ENCODE results near the gene BCAS3. TPM values are rescaled to one million over a fixed set of nuclear protein-coding genes. Genes with fewer than 3 reads are reported as not detected.

BCAS3 gene
- total and polyA plus RNA-seq, 2 donors (not counting 1 experiment from before 2014, with no cell fraction given): 13.9 to 73.4 TPM

DNA sequence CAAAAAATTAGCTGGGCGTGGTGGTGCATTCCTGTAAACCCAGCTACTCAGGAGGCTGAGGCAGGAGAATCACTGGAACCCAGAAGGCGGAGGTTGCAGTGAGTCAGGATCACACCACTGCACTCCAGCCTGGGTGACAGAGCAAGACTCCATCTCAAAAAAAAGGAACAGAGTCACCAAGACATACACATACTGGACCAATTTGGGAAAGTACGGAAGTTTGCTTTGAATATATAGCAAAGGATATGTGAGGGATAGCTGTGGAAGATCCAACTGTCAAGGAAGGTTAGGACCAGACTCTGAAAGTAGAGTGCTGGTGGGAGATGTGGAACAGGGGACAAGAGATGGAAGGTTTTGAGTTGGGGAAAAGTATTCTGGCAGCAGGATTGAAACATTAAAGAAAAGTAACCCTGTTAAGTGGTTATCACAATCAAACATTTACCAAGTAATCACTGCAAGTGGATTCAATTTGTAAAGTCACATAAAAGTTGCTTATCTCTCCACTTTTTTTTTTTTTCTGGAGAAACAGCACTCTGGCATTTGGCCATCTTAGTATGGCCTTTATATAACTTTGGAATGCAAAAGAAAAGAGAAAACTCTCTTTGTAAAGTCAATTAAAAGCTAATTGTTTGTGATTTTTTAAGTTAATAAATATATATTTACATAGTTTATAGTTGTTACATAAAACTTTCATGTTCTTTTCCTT, 462.6 kb downstream of the BCAS3 start:
- Histone ChIP-seq H3K9me3 (ENCODE audit: control extremely low read depth in 1 of 3, control insufficient read depth in 2 of 3, insufficient read depth in 1 of 3, low read length in 2 of 3) (no peaks in the 10 kb centered on the region), H3K36me3 (replicated peaks in 1 of 2; ENCODE audit: control extremely low read depth in 1 of 2, control insufficient read depth in 1 of 2, extremely low read depth in 1 of 2, insufficient read depth in 2 of 2, low read length in 1 of 2) (no peaks in the 10 kb centered on the region), H3K4me2 (replicated peaks; ENCODE audit: low read depth, low read length, poor library complexity, severe bottlenecking) (no peak overlapping the region), H4K20me1 (ENCODE audit: control insufficient read depth, insufficient read depth, low read length, poor library complexity, severe bottlenecking) (no peaks in the 10 kb centered on the region), H3K79me2 (ENCODE audit: control insufficient read depth, insufficient read depth, low read length) (no peaks in the 10 kb centered on the region), H3K4me3 (ENCODE audit: control extremely low read depth in 1 of 5, extremely low read depth in 1 of 5, insufficient read depth in 1 of 5, low read depth in 2 of 5, low read length in 4 of 5) (no peak overlapping the region), H3K27me3 (replicated peaks in 1 of 4; ENCODE audit: control extremely low read depth in 1 of 4, control insufficient read depth in 3 of 4, insufficient read depth in 4 of 4, low read length in 3 of 4) (no peaks in the 10 kb centered on the region), H3K9ac (ENCODE audit: low read length) (no peak overlapping the region), H3K4me1 (ENCODE audit: control insufficient read depth in 2 of 2, insufficient read depth in 2 of 2, low read length in 2 of 2) (peaks cover 25 to 35% of the 10 kb centered on the region in 2 donors), H3K27ac (ENCODE audit: low read length in 2 of 2) (no peak overlapping the region), H2AFZ (ENCODE audit: insufficient read depth, low read depth, low read length, poor library complexity, severe bottlenecking) (no peak overlapping the region)
- POLR2A ChIA-PET: no interaction called here
- intact Hi-C loops (cut with micrococcal nuclease): no loop called here
- Mint-ChIP-seq H3K27ac (no peak overlapping the region), H3K4me1 (peaks cover 35% of the 10 kb centered on the region), H3K4me3 (no peak overlapping the region), H3K27me3 (no peaks in the 10 kb centered on the region), H3K9me3 (ENCODE audit: insufficient read depth) (no peaks in the 10 kb centered on the region)
- CTCF ChIA-PET: interaction anchor here (0.6 kb wide), 1 partner anchor 40 kb away, joined by 4 read pairs; no protein-coding TSS in a partner anchor
- WGBS (ENCODE audit: insufficient coverage): 100% methylated on average over 1 of the region's 3 CpGs
- no peak for ATAC-seq (ENCODE audit: low read depth)
- no peak for DNase-seq
- TF ChIP-seq, protein P1, sequence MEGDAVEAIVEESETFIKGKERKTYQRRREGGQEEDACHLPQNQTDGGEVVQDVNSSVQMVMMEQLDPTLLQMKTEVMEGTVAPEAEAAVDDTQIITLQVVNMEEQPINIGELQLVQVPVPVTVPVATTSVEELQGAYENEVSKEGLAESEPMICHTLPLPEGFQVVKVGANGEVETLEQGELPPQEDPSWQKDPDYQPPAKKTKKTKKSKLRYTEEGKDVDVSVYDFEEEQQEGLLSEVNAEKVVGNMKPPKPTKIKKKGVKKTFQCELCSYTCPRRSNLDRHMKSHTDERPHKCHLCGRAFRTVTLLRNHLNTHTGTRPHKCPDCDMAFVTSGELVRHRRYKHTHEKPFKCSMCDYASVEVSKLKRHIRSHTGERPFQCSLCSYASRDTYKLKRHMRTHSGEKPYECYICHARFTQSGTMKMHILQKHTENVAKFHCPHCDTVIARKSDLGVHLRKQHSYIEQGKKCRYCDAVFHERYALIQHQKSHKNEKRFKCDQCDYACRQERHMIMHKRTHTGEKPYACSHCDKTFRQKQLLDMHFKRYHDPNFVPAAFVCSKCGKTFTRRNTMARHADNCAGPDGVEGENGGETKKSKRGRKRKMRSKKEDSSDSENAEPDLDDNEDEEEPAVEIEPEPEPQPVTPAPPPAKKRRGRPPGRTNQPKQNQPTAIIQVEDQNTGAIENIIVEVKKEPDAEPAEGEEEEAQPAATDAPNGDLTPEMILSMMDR (IDR thresholded peaks at IDR 0.05): no peak
- no peak for TF ChIP-seq EZH2 (IDR thresholded peaks at IDR 0.05; ENCODE audit: borderline replicate concordance, insufficient read depth, low read depth, low read length, poor library complexity, severe bottlenecking)

DNA sequence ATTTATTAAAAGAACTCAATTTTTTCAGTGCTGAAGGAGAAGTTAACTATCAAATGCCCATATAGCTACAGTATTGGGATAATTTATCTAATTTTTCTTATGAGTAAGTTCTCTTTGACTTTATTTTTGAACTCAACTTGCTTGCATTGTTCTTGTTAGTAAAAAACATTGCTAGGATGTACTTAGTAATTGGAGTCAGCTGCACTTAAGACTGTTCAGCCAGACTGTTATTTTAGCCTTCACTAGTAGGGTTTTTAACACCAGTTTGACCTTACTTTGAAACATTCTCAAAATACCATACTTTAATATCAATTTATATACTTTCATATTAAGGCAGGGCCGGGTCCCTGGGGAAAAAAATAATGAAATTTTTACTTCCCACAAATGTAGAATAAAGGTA, 465.4 kb downstream of the BCAS3 start:
- no peaks in the 10 kb centered on the region for H3K36me3 ChIP-seq (replicated peaks in 1 of 2; ENCODE audit: control extremely low read depth in 1 of 2, control insufficient read depth in 1 of 2, extremely low read depth in 1 of 2, insufficient read depth in 2 of 2, low read length in 1 of 2)
- no peaks in the 10 kb centered on the region for H3K79me2 ChIP-seq (ENCODE audit: control insufficient read depth, insufficient read depth, low read length)
- H3K4me2 ChIP-seq (replicated peaks; ENCODE audit: low read depth, low read length, poor library complexity, severe bottlenecking): no peak overlapping the region
- no peak overlapping the region for H3K4me3 ChIP-seq (ENCODE audit: control extremely low read depth in 1 of 5, extremely low read depth in 1 of 5, insufficient read depth in 1 of 5, low read depth in 2 of 5, low read length in 4 of 5)
- no peak overlapping the region for H3K9ac ChIP-seq (ENCODE audit: low read length)
- no peak overlapping the region for H3K27ac ChIP-seq (ENCODE audit: low read length in 2 of 2)
- no peak for DNase-seq
- no peak overlapping the region for H2AFZ ChIP-seq (ENCODE audit: insufficient read depth, low read depth, low read length, poor library complexity, severe bottlenecking)
- ChIA-PET POLR2A (no interaction called here), CTCF (no interaction called here)
- no peaks in the 10 kb centered on the region for H3K27me3 ChIP-seq (replicated peaks in 1 of 4; ENCODE audit: control extremely low read depth in 1 of 4, control insufficient read depth in 3 of 4, insufficient read depth in 4 of 4, low read length in 3 of 4)
- TF ChIP-seq, protein P1 (IDR thresholded peaks at IDR 0.05): no peak
- TF ChIP-seq EZH2 (IDR thresholded peaks at IDR 0.05; ENCODE audit: borderline replicate concordance, insufficient read depth, low read depth, low read length, poor library complexity, severe bottlenecking): no peak
- no peak overlapping the region for H3K27ac Mint-ChIP-seq
- ATAC-seq (ENCODE audit: low read depth): no peak
- no peaks in the 10 kb centered on the region for H3K27me3 Mint-ChIP-seq
- H3K4me3 Mint-ChIP-seq: no peak overlapping the region
- intact Hi-C loops (cut with micrococcal nuclease): no loop called here
- no peaks in the 10 kb centered on the region for H3K9me3 Mint-ChIP-seq (ENCODE audit: insufficient read depth)
- no CpG with 5 or more reads among the region's 1 CpG for WGBS (ENCODE audit: insufficient coverage)
- H4K20me1 ChIP-seq (ENCODE audit: control insufficient read depth, insufficient read depth, low read length, poor library complexity, severe bottlenecking): no peaks in the 10 kb centered on the region
- H3K4me1 Mint-ChIP-seq: peaks cover 47% of the 10 kb centered on the region
- H3K9me3 ChIP-seq (ENCODE audit: control extremely low read depth in 1 of 3, control insufficient read depth in 2 of 3, insufficient read depth in 1 of 3, low read length in 2 of 3): no peaks in the 10 kb centered on the region
- H3K4me1 ChIP-seq (ENCODE audit: control insufficient read depth in 2 of 2, insufficient read depth in 2 of 2, low read length in 2 of 2): peaks cover 37 to 48% of the 10 kb centered on the region in 2 donors
